Panc1 (cell line): Measurements from ENCODE around the gene RNF39.

Experiments used
- POLR2AphosphoS5 ChIP-seq: IDR thresholded peaks from 2 replicates; pipeline ENCODE4 v1.6.1; 2012; ENCODE audit warnings: mild to moderate bottlenecking, low read depth, low read length, moderate library complexity
- SIN3A ChIP-seq: IDR thresholded peaks from 2 replicates; pipeline ENCODE4 v1.6.1; 2012; ENCODE audit warnings: low read depth, mild to moderate bottlenecking, low read length, moderate library complexity, borderline replicate concordance; ENCODE audit not compliant: insufficient read depth
- TF ChIP-seq, protein P1 (sequence below): fragments of 450-650 bp; IDR thresholded peaks from 2 replicates; pipeline ENCODE4 v1.5.1; 2017; ENCODE audit warnings: mild to moderate bottlenecking

DNA sequence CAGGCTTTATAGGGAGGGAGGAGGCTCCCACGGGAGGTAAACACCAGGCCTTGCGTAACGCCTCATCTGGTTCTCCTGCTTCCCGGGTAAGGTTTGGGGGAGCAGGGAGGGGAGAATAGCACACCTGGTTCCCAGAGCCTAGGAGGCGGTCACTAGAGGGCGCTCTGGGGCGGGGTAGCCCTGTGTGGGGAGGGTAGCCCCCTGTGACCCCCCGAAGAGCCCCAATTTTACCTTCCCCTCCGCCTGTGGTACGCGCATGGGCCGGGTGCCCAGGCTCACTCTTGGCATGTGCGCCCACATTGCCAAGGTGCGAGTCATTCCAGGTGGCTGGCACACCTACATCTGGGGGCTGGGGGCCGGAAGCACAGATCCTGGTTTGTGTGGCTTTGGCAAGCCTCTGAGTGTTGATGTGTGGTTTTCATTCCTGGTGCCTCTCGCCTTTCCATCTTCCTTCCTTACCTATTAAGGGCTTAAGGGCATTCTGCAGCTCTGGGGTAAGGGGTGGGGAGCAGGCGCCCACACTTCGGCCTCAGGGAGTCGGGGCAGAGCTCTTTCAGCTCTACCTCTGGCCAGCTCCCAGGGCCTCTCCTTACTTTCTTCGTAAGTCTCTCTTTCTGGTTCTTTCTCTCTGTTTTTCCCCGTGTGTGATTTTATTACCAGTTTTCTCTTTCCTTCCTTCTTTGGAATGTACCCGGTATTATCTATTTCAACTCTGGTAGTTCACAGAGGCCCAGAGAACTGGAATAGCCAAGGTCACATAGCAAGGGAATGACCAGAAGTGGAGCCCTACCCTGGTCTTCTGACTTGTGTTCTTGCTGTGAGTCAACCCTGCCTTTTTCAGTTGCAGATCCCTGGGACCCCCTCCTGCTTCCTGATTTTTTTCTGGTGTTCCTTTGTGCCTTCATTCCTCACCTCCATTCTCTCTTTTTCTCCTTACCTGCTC, 492 bp upstream of the RNF39 start:
- TF ChIP-seq, protein P1, sequence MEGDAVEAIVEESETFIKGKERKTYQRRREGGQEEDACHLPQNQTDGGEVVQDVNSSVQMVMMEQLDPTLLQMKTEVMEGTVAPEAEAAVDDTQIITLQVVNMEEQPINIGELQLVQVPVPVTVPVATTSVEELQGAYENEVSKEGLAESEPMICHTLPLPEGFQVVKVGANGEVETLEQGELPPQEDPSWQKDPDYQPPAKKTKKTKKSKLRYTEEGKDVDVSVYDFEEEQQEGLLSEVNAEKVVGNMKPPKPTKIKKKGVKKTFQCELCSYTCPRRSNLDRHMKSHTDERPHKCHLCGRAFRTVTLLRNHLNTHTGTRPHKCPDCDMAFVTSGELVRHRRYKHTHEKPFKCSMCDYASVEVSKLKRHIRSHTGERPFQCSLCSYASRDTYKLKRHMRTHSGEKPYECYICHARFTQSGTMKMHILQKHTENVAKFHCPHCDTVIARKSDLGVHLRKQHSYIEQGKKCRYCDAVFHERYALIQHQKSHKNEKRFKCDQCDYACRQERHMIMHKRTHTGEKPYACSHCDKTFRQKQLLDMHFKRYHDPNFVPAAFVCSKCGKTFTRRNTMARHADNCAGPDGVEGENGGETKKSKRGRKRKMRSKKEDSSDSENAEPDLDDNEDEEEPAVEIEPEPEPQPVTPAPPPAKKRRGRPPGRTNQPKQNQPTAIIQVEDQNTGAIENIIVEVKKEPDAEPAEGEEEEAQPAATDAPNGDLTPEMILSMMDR, result peak; percentile 80
- TF ChIP-seq POLR2AphosphoS5, result no peak
- TF ChIP-seq SIN3A, result no peak
